Forelimb muscle (tissue), 1 donor: ENCODE measurements around the gene HEXA. TPM values are rescaled to one million over a fixed set of nuclear protein-coding genes. Genes with fewer than 3 reads are reported as not detected.

Source experiments
- DNase-seq: peaks from one replicate; pipeline ENCODE4 v3.0.0-alpha.2; 2013; ENCODE audit warnings: low read depth
- polyA plus RNA-seq: library from polyadenylated mRNA; unstranded; fragments of 120-200 nt; gene quantifications from one replicate; pipeline ENCODE4 v1.2.1, GENCODE V29; 2013; ENCODE audit not compliant: insufficient read length

The HEXA gene
- polyA plus RNA-seq, 1 donor: 42.6 TPM

DNA sequence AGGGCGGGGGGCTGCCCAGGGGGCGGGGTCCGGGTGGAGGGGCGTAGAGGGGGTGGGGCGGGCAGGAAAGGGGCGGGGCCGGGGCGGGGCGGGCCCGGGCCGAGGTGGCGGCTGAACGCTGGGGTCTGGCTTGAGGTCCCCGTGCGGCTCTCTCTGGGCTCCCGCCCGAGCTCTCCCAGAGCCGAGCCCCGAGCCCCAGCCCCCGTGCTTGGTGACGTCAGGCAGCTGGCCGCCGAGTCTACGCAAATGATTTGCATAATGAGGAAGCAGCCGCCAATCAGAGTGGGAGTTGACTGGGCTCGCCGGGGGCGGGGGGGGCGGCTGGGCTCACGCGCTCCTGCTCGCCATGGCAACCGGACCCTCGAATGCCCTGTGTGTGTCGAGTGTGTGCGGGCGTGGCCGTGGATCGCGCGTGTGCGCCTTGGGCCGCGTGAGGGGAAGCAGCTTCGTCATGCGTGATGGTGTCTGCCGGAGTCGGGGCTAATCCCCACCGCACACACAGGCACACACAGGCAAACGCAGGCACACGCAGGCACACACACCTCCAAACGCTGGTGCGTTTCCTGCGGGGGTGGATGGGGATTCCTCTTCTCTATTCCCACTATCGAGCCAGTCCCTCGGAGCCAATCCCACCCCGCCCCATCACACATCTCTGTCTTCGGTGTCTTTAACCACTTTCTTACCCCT lies 55.7 kb downstream of the HEXA start, which contains the start of gene CELF6:
CELF6 (minus strand) TSS at position 173 of the 687 bp plus-strand sequence. CDS start 283 bp downstream, outside the sequence.
- DNase-seq: no peak

DNA sequence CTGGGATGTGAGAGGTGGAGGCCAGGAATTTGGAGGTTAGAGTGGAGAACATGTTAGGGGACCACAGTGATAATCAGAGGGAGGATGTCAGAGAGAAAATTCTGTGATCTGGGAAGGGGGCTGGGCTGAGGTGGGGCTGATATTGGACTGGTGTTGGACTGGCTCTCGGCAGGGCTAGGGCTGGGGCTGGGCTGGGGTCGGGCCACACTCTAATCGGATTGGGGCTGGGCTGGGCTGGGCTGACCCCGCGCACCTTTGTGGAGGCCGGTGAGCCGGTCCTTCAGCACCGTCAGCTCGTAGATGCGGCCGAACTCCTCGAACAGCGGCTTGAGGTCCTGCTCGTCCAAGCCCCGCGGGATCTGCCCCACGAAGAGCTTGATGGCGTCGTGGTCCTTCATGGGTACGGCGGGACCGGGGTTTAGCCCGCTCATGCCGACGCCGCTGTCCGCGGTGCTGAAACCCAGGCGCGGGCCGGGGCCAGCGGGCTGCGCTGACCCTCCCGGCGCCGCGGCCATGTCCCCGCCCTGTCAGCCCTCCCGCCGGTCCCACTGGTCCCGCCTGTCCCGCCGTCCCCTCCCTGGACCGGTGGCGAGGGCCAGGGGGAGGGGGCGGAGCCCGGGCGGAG lies 56.3 kb downstream of the HEXA start:
- no peak for DNase-seq

DNA sequence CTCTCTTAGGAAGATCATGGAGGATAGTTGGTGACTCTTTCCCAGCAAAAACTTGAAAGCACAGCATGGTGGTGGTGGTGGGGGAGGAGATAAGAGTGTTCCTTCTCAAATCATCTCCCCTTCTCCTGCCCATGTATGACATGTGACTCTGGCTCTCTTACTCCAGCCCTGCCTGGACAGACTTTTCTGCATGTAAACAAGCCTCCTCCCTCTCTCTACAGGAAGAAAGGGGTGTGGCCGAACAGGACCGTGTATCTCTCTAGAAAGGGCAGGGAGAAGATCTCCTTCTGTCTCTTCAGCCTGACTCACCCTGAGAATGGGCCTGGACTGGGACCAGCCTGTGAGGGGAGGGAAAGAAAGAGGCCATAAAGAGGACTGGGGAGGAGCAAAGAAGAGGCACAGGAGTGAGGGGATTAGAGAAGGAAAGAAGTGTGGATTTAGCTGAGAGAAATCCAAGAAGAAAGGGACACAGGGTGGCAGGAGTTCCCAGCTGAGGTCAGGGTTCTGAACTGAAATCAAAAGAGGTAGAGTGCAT lies 57.3 kb downstream of the HEXA start:
- no peak for DNase-seq

DNA sequence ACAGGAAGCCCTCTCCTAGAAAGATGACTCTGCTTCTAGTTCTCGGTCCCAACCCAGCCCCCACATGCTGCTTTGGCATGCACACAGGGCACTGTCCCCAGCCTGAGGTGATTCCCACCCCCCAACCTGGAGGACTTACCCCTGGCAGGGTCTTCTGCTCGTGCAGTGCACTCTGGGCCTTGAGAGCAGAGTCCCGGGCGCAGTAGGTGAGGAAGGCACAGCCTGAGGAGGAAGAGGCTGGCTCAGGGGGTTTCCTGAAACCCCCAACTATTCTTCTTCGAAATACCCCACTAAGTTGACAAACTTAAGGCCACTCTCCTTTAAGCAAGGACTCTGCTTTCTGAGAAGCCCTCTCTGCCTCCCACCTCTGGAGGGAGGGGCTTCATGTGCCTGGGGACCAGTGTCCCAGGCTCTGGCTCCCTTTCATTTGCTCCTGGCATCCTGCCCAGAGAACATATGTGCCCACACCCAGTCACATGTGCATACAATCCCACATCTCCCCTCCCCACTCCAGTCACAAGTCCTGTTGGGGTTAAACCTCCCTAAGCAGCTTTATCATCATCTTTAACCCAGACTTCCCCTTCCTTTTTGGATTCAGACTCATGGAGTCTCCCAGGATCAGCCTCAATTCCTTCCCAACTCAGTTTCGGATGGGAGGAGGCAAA lies 60.0 kb downstream of the HEXA start:
- no peak for DNase-seq

DNA sequence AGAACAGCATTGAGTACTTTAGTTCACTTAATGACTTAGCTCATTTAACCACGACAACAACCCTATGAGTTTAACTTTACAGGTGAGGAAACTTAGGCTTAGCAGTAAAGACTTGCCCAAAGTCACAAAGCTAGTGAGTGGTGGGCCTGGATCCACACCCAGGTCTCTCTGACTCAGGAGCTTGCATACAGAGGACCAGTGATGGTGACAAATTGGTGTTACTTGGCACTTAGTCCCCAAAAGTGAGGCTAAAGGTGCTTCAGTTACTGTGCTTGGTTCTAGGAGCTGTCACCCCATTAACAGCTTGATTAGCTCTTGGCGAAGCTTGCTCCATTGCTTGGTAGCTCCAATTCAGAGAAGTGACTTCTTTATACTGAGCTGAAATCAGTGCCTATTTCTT lies 61.9 kb downstream of the HEXA start:
- DNase-seq: no peak

DNA sequence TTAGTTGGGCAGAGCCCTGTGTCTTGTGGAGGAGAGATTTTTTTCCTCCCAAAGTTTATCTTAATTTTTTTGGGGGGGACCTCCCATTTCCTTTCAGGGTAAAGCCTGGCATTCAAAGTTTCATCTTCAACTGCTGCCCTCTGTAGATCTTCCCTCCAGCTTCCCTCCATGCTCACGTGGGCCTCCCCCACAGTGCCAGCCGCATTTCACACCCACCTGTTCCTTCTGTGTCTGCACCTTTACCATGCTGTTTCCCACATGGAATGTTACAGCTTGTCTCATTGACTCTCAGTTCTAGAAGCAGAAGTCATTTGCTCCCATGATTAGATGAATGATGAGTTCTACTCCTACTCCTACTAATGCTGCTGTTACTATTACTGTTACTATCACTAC lies 62.4 kb downstream of the HEXA start:
- no peak for DNase-seq

DNA sequence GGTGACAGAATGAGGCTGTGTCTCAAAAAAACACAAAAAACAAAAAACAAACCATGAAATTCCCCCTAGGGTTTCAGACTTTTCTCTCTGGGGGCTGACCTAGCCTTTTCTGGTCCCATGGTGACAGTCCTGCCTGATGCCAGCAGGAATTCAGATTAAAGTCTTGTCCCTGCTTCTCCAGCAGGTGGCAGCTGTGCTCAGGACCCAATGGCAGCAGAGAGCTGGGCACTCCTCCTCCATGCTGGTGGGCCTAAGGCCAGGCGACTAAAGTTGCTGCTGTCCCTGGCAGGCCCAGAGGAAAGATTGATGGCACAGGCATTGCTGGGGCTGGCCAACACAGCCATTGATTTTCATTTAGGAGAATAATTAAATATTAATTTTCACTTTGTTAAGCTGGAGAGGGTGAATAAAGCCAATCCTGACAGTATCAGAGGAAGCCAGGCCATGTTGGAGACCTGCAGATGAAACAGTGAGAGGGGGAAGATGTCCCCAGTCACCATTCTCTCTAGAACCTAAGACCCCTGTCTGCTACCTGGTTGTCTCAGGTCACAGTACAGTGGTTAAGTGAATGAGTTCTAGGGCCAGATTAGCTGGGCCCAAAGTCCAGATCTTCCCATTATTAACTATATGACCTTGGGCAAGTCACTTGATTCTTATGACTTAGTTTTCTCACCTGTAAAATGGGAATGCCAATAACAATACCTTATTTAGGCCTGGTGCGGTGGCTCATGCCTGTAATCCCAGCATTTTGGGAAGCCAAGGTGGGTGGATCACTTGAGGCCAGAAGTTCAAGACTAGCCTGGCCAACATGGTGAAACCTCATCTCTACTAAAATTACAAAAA lies 63.0 kb downstream of the HEXA start:
- no peak for DNase-seq

DNA sequence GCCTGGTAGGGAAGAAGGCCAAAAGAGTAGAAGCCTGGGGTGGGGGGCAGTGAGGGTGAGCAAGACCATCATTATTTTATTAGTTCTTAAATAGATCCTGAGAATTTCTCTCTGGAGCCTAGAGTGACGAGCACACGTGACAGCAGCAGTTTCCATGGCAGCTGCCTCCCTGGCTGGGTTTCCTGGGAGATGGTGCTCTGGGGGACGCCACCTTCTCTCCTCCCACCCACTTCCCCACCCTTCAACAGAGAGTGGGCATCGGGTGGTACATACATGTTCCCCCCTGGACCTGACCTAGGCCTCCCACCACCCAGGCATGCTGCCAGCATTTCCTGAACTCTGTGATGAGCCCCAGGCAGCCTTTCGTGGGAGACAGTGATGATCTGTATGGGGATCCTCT lies 68.8 kb downstream of the HEXA start:
- DNase-seq: no peak

DNA sequence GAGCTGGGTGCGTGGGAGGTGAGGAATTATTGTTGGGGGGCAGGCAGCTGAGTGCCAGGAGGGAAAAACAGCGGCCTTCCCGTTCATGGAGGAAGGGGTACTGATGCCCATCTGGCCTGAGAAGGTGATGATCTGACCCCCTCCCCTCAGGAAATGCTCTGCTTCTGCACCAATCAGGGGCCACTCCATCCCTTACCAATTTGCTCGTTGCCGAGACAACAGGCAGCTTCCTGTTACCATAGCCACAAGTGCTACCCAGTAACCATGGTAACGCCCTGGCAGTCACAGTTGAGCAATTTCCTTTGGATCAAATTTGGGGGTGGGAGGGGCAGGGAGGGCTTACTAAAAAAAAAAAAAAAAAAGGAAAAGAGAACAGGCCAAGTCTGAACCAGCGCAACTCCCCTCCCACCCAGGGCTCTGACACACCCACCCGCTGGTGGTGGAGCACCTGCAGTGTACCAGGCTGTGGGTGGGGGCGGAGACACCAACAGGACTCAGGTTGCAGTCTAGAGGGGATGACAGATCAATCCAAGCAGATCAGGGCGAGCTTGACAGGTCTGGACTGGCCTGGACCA lies 69.5 kb downstream of the HEXA start:
- DNase-seq: no peak

DNA sequence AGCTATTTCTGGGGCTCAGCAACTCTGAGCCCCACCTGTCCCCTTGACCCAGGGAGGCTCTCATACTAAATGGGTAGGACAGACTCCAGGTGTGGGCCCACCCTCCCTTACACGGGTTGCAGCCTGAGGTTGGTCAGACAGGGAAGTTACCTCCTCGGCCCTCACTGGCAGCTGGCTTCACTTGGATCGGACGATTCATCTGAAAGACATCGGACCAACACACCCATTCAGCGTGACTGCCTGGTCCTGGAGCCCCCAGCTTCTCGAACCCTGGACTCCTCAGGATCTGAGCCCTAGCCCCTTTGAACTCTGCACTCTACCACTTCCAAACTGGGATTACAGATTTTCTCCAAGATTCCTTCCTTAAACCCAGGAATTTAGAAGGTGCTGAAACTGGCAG lies 71.2 kb downstream of the HEXA start:
- DNase-seq: no peak

DNA sequence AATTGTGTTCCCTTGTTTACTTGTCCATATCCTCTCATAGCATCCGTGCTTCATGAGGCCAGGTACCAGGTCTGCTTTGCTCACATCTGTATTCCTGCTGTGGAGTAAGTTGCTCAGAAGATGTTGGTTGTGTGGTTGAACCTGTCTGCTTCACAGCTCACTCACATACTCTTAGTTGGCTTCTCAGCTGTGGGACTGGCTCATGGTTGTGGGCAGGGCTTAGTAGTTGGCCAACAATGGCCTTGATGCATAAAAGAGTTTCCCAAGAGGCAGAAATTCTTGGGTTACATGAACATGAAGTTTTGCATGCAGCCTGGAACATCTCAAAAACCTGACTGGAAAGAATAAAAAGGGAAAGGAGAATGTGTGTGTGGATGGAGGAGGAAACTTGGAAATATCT lies 72.9 kb downstream of the HEXA start:
- no peak for DNase-seq

Other genes with a start within 250 kb of the HEXA start
- 2.5 TPM for gene GRAMD2A, start 178.2 kb downstream of the HEXA start, polyA plus RNA-seq
- 886 TPM for gene PKM, start 144.8 kb downstream of the HEXA start, polyA plus RNA-seq
- gene PARP6, start 103.5 kb downstream of the HEXA start, polyA plus RNA-seq: 68.0 TPM
- 1.7 TPM for gene CELF6, start 55.9 kb downstream of the HEXA start, polyA plus RNA-seq
- gene TMEM202, start 22.3 kb upstream of the HEXA start, polyA plus RNA-seq: not detected
- gene ARIH1, start 98.3 kb upstream of the HEXA start, polyA plus RNA-seq: 131 TPM